GM21526 (cell line): ENCODE results near the gene APOF.
"Not testable (repeated sequence)": the region's sequence is repeated elsewhere in the genome, so short reads cannot be mapped to it uniquely, and the experiment has no call there.

Experiments used
- ATAC-seq: cut with Tn5 transposase; IDR thresholded peaks from one replicate; pipeline ENCODE4 v1.9.1; 2021; ENCODE audit warnings: moderate library complexity; ENCODE audit not compliant: unreplicated experiment, low FRiP score

The APOF gene

GRCh38 chr12:56374726-56375597 lies 12.3 kb upstream of the APOF start:
- ATAC-seq: peak; percentile 35

DNA sequence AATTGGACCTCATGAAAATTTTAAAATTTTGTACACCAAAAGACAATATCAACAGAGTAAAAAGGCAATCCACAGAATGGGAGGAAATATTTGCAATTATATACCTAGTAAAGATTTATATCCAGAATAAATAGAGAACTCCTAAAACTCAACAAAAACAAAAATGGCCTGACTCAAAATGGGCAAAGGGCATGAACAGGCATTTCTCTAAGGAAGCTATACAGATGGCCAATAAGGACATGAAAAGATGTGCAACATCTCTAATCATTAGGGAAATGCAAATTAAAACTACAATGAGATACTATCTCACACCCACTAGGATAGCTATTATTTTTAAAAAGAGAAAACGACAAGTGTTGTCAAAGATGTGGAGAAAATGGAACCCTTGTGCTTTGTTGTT lies 10.9 kb upstream of the APOF start:
- ATAC-seq: no peak

- no peak for ATAC-seq
Measured at GRCh38 chr12:56366948-56367347, 4.3 kb upstream of the APOF start.

GRCh38 chr12:56361487-56362129 lies 1.0 kb downstream of the APOF start:
- no peak for ATAC-seq

- ATAC-seq: peak; percentile 89
Measured at GRCh38 chr12:56359851-56360767, 2.5 kb downstream of the APOF start, which contains the start of gene STAT2. STAT2 (minus strand) TSS chr12:56360107; CDS start chr12:56356571, 3,536 bp downstream.

DNA sequence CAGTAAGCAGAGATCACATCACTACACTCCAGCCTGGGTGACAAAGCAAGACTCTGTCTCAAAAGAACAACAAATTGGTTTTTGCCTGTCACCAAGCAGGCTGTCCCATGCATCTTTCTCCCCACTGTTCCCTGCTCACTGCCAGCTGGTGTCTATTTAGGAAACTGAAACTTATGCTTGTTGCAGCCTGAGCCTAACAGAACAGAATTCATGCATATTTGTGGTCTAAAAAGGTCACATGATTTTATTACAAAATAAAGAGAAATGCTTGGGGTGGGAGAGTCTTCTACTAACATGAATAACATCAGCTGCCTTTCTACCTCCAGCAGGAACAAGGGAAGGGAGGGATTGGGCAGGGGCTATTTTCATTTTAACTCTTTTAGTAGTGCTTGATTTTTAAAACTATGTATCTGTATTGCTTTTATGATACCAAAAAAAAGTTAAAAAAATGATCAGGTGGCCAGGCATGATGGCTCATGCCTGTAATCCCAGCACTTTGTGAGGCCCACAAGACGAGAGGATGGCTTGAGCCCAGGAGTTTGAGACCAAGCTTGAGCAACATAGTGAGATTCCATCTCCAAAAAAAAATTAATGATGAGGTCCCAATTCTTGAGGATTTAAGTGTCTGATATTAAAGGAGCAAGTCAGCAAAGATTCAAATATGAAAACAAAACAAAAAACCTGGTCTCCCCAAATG lies 3.7 kb downstream of the APOF start:
- ATAC-seq: no peak

DNA sequence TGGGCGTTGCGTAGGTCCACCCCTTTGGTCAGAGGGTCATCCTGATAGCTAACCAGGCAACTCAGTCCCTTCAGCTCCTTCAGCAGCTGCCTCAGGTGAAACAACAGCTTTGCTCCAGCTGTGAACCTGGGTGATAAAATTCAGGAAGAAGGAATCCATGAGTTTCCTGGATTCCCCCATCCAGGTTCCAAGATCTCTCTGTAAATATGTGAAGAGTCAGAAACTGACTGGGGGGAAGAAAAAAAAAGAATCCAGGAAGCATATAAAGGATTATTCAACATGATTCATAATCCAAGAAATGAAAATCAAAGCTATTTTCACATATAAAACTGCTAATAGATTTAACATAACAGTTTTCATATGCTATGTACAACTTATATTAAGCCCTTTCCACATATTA lies 11.3 kb downstream of the APOF start:
- ATAC-seq: no peak

GRCh38 chr12:56350662-56351061 lies 12.0 kb downstream of the APOF start:
- ATAC-seq: no peak

GRCh38 chr12:56348776-56349175 lies 13.9 kb downstream of the APOF start:
- ATAC-seq: no peak

DNA sequence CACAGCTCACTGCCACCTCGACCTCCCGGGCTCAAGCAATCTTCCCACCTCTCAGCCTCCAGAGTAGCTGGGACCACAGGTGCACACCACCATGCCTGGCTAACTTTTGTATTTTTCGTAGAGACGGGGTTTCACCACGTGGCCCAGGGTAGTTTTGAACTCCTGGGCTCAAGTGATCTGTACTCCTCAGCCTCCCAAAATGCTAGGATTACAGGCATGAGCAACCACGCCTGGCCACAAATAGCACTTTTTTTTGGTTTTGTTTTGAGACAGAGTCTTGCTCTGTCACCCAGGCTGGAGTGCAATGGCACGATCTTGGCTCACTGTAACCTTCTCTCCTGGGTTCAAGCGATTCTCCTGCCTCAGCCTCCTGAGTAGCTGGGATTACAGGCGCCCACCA lies 15.4 kb downstream of the APOF start:
- not testable (repeated sequence) for ATAC-seq

GRCh38 chr12:56346675-56347074 lies 16.0 kb downstream of the APOF start:
- no peak for ATAC-seq

DNA sequence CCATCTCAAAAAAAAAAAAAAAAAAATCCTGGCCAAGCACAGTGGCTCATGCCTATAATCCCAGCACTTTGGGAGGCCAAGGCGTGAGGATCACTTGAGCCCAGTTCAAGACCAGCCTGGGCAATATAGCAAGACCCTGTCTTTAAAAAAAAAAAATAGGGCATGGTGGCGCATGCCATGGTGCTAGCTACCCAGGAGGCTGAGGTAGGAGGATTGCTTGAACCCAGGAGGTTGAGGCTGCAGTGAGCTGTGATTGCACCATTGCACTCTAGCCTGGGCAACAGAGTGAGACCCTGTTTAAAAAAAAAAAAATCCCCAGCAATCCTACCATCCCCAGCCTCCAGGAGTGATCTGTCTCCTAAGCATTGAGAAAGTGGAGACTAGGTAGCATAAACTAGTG lies 20.4 kb downstream of the APOF start:
- ATAC-seq: not testable (repeated sequence)

- ATAC-seq: no peak
Measured at GRCh38 chr12:56341616-56342015, 21.0 kb downstream of the APOF start.

- ATAC-seq: no peak
Measured at GRCh38 chr12:56339158-56339422, 23.6 kb downstream of the APOF start.

- no peak for ATAC-seq
Measured at GRCh38 chr12:56338308-56339157, 24.1 kb downstream of the APOF start, which contains the start of gene IL23A. IL23A (plus strand) TSS chr12:56338884; CDS start chr12:56339045, 161 bp downstream.

GRCh38 chr12:56337753-56338251 lies 24.9 kb downstream of the APOF start:
- ATAC-seq: no peak

GRCh38 chr12:56336361-56337167 lies 26.1 kb downstream of the APOF start:
- no peak for ATAC-seq

DNA sequence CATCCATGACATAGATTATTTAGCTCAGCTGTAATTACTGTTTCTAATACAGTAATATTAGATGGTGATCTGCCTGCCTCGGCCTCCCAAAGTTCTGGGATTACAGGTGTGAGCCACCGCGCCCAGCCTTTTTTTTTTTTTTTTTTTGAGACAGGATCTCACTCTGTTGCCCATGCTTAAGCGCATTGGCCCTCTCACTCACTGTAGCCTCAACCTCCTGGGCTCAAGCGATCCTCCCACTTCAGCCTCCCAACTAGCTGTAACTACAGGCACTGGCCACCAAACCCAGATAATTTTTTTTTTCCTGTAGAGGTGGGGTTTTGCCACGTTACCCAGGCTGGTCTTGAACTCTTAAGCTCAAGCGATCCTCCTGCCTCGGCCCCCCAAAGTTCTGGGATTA lies 27.1 kb downstream of the APOF start:
- ATAC-seq: not testable (repeated sequence)

DNA sequence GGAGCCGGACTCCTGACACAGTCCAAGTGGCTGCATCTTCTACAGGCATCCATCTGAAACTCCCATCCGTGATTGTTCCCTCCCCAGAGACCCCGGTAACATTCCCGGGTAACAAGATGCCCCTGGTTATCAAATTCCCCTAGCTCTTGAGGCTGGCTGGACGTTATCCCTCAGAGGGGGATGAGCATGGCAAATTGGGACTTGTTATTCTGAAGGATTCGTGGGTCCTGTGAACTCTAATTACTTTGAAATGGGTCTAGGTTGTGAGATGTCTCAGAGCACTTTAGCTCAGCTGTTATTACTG lies 28.2 kb downstream of the APOF start:
- ATAC-seq: no peak
